22Rv1 (cell line): ENCODE measurements around the gene RNF150.

Experiments used
- H3K27ac ChIP-seq: fragments of 450-650 bp; 2 replicates; pipeline ENCODE4 v1.5.1; 2017
- ZFX ChIP-seq: fragments of 450-650 bp; IDR thresholded peaks from 2 replicates; pipeline ENCODE4 v1.6.1; 2017; ENCODE audit warnings: antibody characterized with exemption, borderline replicate concordance
- TF ChIP-seq, protein P1 (sequence below): fragments of 450-650 bp; IDR thresholded peaks from 2 replicates; pipeline ENCODE4 v1.5.1; 2017; ENCODE audit warnings: mild to moderate bottlenecking

Gene RNF150

DNA sequence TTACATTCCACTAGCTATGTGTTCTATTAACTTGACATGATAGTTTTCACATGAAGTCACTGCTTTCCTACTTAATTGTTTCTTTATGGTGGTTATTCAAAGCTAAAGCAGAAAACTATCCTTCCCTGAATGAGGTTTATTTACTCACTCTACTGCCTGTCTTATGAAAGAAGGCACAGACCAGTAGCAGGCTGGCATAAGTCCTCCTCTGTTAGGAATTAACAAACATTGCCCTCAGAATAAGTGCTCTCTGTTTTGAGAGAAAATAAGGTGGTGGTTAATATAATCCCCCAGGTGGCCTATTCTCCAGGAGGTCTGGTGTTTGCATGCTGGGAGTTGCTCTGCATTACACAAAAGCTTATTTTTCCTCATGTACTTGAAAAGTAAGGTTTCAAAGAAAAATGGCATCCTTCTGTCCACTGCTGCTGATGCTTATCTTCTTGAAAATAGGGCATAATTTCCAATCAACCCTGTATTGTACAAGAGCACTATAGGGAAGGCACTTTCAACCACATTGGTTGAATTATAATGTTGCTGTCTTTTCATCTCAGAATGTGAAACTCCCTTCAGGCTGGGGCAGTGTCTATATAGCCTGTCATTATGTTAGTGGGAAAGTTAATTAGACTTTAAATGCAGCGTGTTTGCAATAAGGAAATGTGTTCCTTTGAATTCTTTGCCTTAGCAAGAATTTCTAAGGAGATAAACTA lies 257.4 kb downstream of the RNF150 start:
- H3K27ac ChIP-seq, result no peak overlapping the region
- TF ChIP-seq ZFX, result no peak
- TF ChIP-seq, protein P1, sequence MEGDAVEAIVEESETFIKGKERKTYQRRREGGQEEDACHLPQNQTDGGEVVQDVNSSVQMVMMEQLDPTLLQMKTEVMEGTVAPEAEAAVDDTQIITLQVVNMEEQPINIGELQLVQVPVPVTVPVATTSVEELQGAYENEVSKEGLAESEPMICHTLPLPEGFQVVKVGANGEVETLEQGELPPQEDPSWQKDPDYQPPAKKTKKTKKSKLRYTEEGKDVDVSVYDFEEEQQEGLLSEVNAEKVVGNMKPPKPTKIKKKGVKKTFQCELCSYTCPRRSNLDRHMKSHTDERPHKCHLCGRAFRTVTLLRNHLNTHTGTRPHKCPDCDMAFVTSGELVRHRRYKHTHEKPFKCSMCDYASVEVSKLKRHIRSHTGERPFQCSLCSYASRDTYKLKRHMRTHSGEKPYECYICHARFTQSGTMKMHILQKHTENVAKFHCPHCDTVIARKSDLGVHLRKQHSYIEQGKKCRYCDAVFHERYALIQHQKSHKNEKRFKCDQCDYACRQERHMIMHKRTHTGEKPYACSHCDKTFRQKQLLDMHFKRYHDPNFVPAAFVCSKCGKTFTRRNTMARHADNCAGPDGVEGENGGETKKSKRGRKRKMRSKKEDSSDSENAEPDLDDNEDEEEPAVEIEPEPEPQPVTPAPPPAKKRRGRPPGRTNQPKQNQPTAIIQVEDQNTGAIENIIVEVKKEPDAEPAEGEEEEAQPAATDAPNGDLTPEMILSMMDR, result no peak

DNA sequence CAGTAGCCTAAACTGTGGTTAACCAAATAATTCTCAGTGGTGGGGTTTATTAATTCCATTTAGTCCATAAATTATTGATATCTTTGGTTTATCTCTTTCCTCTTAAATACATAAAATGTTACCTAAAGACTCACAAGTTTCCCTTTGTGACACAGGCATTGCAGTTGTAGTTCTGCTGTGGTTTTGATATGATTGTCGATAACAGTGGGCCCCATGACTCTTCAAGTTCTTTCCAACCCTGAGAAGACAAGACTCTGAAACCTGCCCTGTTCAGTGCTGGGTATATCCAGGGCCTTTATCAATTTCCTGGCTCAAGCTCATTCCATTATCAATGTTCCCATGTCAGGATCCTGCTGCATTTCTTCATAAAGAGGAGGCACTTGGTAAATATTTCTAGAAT lies 259.2 kb downstream of the RNF150 start:
- no peak for TF ChIP-seq ZFX
- TF ChIP-seq, protein P1, result no peak

DNA sequence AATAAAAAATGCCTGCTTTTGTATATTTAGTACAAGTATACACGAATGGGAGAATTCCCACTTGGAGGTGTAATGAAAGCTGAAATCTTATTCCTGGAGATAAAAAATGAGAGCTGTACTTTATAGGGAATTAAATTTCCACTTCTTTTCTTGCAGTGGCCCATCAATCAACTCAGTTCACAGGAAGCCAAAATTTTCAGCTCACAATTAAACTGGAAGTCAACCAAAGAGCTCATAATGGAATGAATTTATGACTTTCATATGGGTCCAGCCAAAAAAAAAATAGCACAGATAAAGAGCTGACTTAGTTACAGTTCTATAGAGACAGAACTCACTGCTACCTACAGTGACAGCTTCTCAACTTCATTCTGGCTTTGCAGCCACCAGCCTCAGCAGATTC lies 261.9 kb downstream of the RNF150 start:
- no peak overlapping the region for H3K27ac ChIP-seq
- TF ChIP-seq, protein P1, result no peak
- no peak for TF ChIP-seq ZFX

More for the DNA sequence above, 259.2 kb downstream of the RNF150 start:
- no peak overlapping the region for H3K27ac ChIP-seq

DNA sequence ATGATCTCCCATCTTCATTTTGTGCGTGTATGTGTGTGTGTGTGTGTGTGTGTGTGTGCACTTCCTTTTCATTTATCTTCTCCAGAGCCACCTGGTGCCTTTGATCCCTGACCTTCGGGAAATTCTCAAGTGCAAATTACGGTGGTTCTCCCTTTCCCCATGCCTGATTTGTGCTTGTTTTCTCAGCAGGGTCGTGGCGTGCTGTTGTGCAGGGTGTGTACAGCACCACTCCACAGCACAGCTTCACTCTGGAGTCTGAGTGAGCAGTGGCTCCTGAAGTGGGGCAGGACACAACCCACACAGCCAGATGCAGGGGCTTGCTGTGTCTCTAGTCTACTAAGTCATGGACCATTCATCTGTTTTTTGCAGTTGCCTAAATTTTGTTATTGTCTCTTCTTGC lies 262.8 kb downstream of the RNF150 start:
- TF ChIP-seq, protein P1, result no peak
- TF ChIP-seq ZFX, result no peak
- H3K27ac ChIP-seq, result no peak overlapping the region

DNA sequence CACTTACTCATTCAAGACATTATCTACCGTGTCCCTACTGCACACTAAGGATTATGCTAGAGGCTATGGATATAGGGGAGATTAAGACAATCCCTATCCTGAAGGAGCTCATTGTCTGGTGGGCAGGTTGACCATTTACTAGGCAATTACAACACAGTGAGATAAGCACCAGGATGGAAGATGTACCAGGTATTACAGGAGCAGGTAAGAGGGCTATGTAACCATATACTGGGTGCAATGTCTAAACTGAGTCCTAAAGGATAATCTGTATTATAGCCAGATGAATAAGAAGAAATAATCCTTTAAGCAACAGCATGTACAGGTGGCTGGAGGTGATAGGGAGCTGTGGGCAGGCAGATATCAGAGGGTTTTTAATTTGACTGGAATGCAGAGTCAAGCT lies 263.8 kb downstream of the RNF150 start:
- TF ChIP-seq, protein P1, result no peak
- no peak for TF ChIP-seq ZFX
- no peak overlapping the region for H3K27ac ChIP-seq

DNA sequence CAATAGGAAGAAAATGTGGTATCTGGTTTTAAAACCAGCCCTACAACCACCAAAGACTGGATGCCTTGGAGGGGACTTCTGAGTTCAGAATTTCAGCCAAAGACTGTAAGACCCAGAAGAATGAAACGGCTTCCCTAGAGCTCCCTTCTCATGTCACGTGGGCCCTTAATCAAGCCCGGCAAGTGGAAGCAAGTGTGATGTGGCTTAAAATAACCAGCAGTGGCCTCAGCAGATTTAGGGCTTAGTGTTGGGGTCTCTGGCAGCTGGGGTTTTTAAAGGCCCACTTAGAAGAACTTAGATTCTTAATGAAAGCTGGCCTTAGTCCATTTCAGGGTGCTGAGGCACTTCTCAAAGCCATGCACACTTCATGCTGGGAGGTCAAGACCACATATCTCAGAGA lies 265.9 kb downstream of the RNF150 start:
- H3K27ac ChIP-seq, result no peak overlapping the region
- TF ChIP-seq, protein P1, result no peak
- no peak for TF ChIP-seq ZFX

DNA sequence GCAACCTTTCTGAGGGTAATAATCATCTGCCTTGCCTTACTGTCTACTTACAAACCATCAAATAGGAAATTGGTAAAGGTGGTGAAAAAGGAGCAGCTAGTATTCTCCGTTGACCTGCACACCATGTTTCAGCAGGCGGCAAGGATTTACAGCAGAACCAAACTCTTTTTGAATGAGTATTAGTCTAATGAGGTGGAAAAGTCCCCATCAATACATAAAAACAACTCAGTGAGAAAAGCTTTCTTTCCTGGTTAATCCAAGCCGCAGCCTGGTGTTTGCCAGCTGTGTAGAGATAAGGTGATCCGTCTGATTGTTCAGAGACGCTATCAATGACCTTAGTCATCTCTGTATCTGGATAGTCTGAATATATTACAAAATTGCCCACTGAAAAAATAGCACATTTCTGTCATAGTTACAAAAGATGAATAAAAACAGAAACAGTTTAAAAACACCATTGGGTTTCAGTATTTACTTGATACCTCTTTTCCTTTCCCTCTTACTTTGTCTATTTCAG lies 266.7 kb downstream of the RNF150 start:
- TF ChIP-seq, protein P1, result no peak
- TF ChIP-seq ZFX, result no peak
- H3K27ac ChIP-seq, result no peak overlapping the region
